H1 (cell line): ENCODE results near the gene ZNF521.

ENCODE experiments used
- EP300 ChIP-seq, 2 experiments: IDR thresholded peaks; 1 replicate in 1 of 2; 2 replicates in 1 of 2; pipeline ENCODE4 v1.6.1; 2011 to 2012; ENCODE audit warnings: low read depth in 2 of 2, low read length in 2 of 2, mild to moderate bottlenecking in 2 of 2, borderline replicate concordance in 1 of 2, inconsistent platforms in 1 of 2, moderate library complexity in 1 of 2
- JUN ChIP-seq: IDR thresholded peaks from 2 replicates; pipeline ENCODE4 v1.6.1; 2011; ENCODE audit warnings: low read depth, mild to moderate bottlenecking, improper control_type of control experiment, low read length
- POLR2A ChIP-seq, 2 experiments: IDR thresholded peaks; 1 replicate in 1 of 2; 2 replicates in 1 of 2; pipeline ENCODE4 v1.6.1; 2011; ENCODE audit warnings: low read depth in 2 of 2, low read length in 2 of 2, mild to moderate bottlenecking in 2 of 2; ENCODE audit errors: control extremely low read depth in 1 of 2
- POLR2AphosphoS5 ChIP-seq: IDR thresholded peaks from 2 replicates; pipeline ENCODE4 v1.6.1; 2011; ENCODE audit warnings: low read depth, low read length
- TF ChIP-seq, protein P1 (sequence below), 3 experiments: IDR thresholded peaks; 1 replicate in 2 of 3; 2 replicates in 1 of 3; pipeline versions ENCODE4 v1.5.1 to v1.6.1; 2011; ENCODE audit warnings: low read length in 3 of 3, mild to moderate bottlenecking in 3 of 3, inconsistent platforms in 2 of 3, low read depth in 1 of 3, moderate library complexity in 1 of 3; ENCODE audit not compliant: insufficient read depth in 1 of 3; ENCODE audit errors: control extremely low read depth in 1 of 3

DNA sequence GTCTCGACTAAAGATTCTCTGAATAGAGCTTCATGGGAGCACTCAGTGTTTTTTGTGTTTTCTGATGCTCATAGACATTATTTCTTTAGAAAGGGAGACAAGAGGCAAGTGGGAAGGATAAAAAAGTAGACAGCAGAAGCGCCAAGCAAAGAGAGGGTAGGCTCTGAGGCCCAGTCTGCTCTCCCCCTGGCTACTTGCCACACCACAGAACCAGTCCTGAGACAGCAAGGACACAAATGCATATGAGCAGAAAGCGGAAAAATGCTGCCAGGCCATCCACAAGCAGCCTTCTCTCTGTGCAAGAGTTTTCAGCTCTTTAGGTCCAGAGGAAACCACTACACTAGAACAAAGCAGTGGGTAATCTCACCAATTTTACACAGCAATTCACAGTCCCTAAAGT, 285.4 kb downstream of the ZNF521 start:
- TF ChIP-seq JUN (no peak), POLR2AphosphoS5 (no peak), POLR2A (IDR thresholded peaks at IDR 0.05; ENCODE audit: control extremely low read depth in 1 of 2, low read depth in 2 of 2, low read length in 2 of 2) (no peak), EP300 (IDR thresholded peaks at IDR 0.05; ENCODE audit: borderline replicate concordance in 1 of 2, low read depth in 2 of 2, low read length in 2 of 2) (no peak)
- TF ChIP-seq, protein P1, sequence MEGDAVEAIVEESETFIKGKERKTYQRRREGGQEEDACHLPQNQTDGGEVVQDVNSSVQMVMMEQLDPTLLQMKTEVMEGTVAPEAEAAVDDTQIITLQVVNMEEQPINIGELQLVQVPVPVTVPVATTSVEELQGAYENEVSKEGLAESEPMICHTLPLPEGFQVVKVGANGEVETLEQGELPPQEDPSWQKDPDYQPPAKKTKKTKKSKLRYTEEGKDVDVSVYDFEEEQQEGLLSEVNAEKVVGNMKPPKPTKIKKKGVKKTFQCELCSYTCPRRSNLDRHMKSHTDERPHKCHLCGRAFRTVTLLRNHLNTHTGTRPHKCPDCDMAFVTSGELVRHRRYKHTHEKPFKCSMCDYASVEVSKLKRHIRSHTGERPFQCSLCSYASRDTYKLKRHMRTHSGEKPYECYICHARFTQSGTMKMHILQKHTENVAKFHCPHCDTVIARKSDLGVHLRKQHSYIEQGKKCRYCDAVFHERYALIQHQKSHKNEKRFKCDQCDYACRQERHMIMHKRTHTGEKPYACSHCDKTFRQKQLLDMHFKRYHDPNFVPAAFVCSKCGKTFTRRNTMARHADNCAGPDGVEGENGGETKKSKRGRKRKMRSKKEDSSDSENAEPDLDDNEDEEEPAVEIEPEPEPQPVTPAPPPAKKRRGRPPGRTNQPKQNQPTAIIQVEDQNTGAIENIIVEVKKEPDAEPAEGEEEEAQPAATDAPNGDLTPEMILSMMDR (IDR thresholded peaks at IDR 0.05; ENCODE audit: control extremely low read depth in 1 of 3, insufficient read depth in 1 of 3, low read depth in 1 of 3, low read length in 3 of 3): no peak
